Suprapubic skin (tissue), 4 donors: ENCODE measurements around the gene MTMR12. TPM values are rescaled to one million over a fixed set of nuclear protein-coding genes. Genes with fewer than 3 reads are reported as not detected.

Experiments
- DNase-seq, 2 donors: peaks; one replicate each; pipeline ENCODE4 v3.0.0-alpha.2; 2019; ENCODE audit warnings: low spot score in 2 of 2
- H3K27ac ChIP-seq: fragments of 200-600 bp; sonication (generic); one replicate; pipeline ENCODE4 v1.5.1; 2019
- H3K27me3 ChIP-seq: fragments of 200-600 bp; sonication (generic); one replicate; pipeline ENCODE4 v1.5.1; 2019
- H3K36me3 ChIP-seq: fragments of 200-600 bp; sonication (generic); one replicate; pipeline ENCODE4 v1.5.1; 2019
- H3K4me1 ChIP-seq: fragments of 200-600 bp; sonication (generic); one replicate; pipeline ENCODE4 v1.5.1; 2019
- H3K4me3 ChIP-seq: fragments of 200-600 bp; sonication (generic); one replicate; pipeline ENCODE4 v1.5.1; 2019; ENCODE audit warnings: mild to moderate bottlenecking
- H3K9me3 ChIP-seq: fragments of 200-600 bp; sonication (generic); one replicate; pipeline ENCODE4 v1.5.1; 2019
- CTCF ChIP-seq, 2 donors: fragments of 200-600 bp in 1 of 2; fragments of 450-650 bp in 1 of 2; sonication (generic) in 1 of 2; IDR thresholded peaks; one replicate each; pipeline ENCODE4 v1.5.1; 2016 to 2019; ENCODE audit warnings: antibody characterized with exemption in 2 of 2, mild to moderate bottlenecking in 1 of 2, moderate library complexity in 1 of 2
- EP300 ChIP-seq: sonication (generic); formaldehyde crosslinking; IDR thresholded peaks from one replicate; pipeline ENCODE4 v1.6.1; 2017; ENCODE audit warnings: antibody characterized with exemption
- POLR2A ChIP-seq, 2 donors: fragments of 450-650 bp; IDR thresholded peaks; one replicate each; pipeline ENCODE4 v1.6.1; 2017; ENCODE audit warnings: antibody characterized with exemption in 2 of 2, mild to moderate bottlenecking in 2 of 2, moderate library complexity in 2 of 2
- POLR2AphosphoS5 ChIP-seq, 3 donors: sonication (generic); formaldehyde crosslinking; IDR thresholded peaks; one replicate each; pipeline ENCODE4 v1.6.1; 2017; ENCODE audit warnings: antibody characterized with exemption in 3 of 3
- WGBS: methylation state at CpG from one replicate; pipeline ENCODE4 v1.1.5; 2018; 5-methylcytosine and 5-hydroxymethylcytosine counted together
- total RNA-seq, 4 donors: library from RNA; depleted of rRNA; stranded (reverse); fragments of >200 nt; gene quantifications; one replicate each; pipeline ENCODE4 v1.1.0, GENCODE V29; 2016

The MTMR12 gene
- total RNA-seq, 4 donors from 2014 or later = 28.1 to 43.6 (median 40.6) TPM

DNA sequence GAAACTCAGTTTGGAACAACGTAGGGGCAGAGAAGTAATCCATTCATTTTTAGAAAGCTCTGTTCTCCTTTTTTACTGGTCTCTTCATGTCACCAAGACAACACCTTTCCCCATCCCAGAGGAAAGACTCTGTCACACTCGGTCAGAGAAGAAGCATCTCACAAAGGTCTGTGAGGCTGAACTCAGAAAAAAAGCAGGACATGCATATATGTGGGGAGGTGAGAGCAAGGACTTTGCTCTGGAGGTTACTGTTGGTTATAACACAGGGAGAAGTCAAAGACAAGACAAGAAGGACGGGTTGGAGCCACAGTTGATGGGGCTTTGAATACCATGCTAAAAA lies 19.2 kb upstream of the MTMR12 start:
- peak overlapping the region; percentile 87 for H3K27ac ChIP-seq
- no peaks in the 10 kb centered on the region for H3K27me3 ChIP-seq

GRCh38 chr5:32331217-32331934 lies 18.6 kb upstream of the MTMR12 start:
- H3K36me3 ChIP-seq = no peaks in the 10 kb centered on the region
- H3K4me3 ChIP-seq = no peak overlapping the region
- WGBS = 41% methylated on average over 11 of the region's 11 CpGs
- no peak for DNase-seq
- TF ChIP-seq EP300 (no peak), CTCF (IDR thresholded peaks at IDR 0.05) (no peak), POLR2AphosphoS5 (IDR thresholded peaks at IDR 0.05) (peak in 1 of 3 donors; percentile 44)
- peak overlapping the region; percentile 87 for H3K27ac ChIP-seq
- no peaks in the 10 kb centered on the region for H3K9me3 ChIP-seq
- no peaks in the 10 kb centered on the region for H3K27me3 ChIP-seq
- H3K4me1 ChIP-seq = peaks cover 27% of the 10 kb centered on the region

More for the DNA sequence above, 19.2 kb upstream of the MTMR12 start:
- H3K36me3 ChIP-seq = no peaks in the 10 kb centered on the region
- peaks cover 27% of the 10 kb centered on the region for H3K4me1 ChIP-seq
- no peak for TF ChIP-seq POLR2A (IDR thresholded peaks at IDR 0.05)
- TF ChIP-seq EP300 = no peak
- TF ChIP-seq POLR2AphosphoS5 (IDR thresholded peaks at IDR 0.05) = no peak
- no peak for TF ChIP-seq CTCF (IDR thresholded peaks at IDR 0.05)
- DNase-seq = no peak
- H3K9me3 ChIP-seq = no peaks in the 10 kb centered on the region
- no peak overlapping the region for H3K4me3 ChIP-seq
- 55% methylated on average over 3 of the region's 3 CpGs for WGBS

GRCh38 chr5:32330126-32330971 lies 17.6 kb upstream of the MTMR12 start:
- Histone ChIP-seq H3K9me3 (no peaks in the 10 kb centered on the region), H3K27me3 (no peaks in the 10 kb centered on the region)
- DNase-seq = no peak

DNA sequence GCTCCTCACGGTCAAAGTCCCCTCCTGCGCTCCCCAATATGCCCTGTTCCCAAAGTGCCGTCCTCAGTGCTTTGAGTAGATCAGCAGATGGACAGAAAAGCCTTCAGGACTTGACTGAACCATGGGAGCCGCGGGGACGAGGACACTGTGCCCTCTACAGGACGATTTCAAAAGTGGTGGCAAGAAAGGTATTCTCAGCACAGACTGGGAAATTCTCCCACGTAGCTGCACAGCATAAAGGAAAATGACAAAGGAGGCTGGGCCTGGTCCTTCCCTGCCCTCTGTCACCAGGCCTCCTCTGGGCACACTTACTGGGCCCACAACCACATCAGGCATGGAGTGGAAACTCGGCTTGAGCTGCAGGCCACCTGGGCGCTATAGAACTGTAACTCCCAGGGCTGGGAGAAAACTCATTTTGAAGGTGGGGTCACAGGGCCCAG lies 16.7 kb upstream of the MTMR12 start:
- peak in 1 of 2 donors; percentile 71 for DNase-seq
- H3K27me3 ChIP-seq = no peaks in the 10 kb centered on the region
- no peak overlapping the region for H3K4me3 ChIP-seq
- 40% methylated on average over 10 of the region's 10 CpGs for WGBS
- H3K4me1 ChIP-seq = peaks cover 27% of the 10 kb centered on the region
- peak overlapping the region; percentile 87 for H3K27ac ChIP-seq
- no peaks in the 10 kb centered on the region for H3K9me3 ChIP-seq
- TF ChIP-seq CTCF (IDR thresholded peaks at IDR 0.05) (peak in 1 of 2 donors; percentile 55), EP300 (no peak)
- H3K36me3 ChIP-seq = no peaks in the 10 kb centered on the region

More at GRCh38 chr5:32330126-32330971, 17.6 kb upstream of the MTMR12 start:
- Histone ChIP-seq H3K4me3 (no peak overlapping the region), H3K27ac (peak overlapping the region; percentile 87), H3K36me3 (no peaks in the 10 kb centered on the region), H3K4me1 (peaks cover 27% of the 10 kb centered on the region)
- 71% methylated on average over 11 of the region's 11 CpGs for WGBS
- TF ChIP-seq EP300 (no peak), POLR2AphosphoS5 (IDR thresholded peaks at IDR 0.05) (peak in 1 of 3 donors; percentile 15), CTCF (IDR thresholded peaks at IDR 0.05) (no peak), POLR2A (IDR thresholded peaks at IDR 0.05) (no peak)

DNA sequence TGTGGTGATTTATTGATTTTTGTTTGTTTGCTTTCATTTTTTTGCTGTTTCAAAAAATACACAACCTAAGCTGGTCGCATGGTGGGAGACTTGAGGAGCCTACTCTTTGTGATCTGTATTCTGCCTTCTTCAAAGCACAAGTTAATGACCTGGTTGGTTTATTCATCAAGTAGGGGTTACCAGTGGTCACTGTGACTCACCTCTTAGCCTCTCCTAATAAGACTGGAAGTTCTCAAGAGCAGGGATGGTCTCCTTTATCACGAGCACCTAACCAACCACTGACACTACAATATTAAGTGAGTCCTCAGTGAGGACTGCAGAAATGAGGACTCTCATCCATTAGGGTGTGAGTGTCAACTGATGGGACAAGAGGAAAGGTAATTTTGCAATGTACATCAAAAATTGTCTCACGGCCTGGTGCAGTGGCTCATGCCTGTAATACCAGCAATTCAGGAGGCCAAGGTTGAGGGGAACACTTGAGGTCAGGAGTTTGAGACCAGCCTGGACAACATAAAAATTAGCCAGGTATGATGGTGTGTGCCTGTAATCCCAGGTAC lies 13.6 kb upstream of the MTMR12 start:
- Histone ChIP-seq H3K9me3 (no peaks in the 10 kb centered on the region), H3K36me3 (no peaks in the 10 kb centered on the region), H3K27ac (no peak overlapping the region), H3K27me3 (no peaks in the 10 kb centered on the region), H3K4me1 (peaks cover 19% of the 10 kb centered on the region), H3K4me3 (no peak overlapping the region)
- no peak for TF ChIP-seq CTCF (IDR thresholded peaks at IDR 0.05)
- no peak for TF ChIP-seq POLR2AphosphoS5 (IDR thresholded peaks at IDR 0.05)
- no peak for TF ChIP-seq EP300
- no peak for DNase-seq
- WGBS = 87% methylated on average over 3 of the region's 3 CpGs
